GM23338 (cell line): Measurements from ENCODE around the gene FKBP9. TPM values are rescaled to one million over a fixed set of nuclear protein-coding genes. Genes with fewer than 3 reads are reported as not detected.

ENCODE experiments used
- ATAC-seq: fragments of 200-7000 bp; cut with Tn5 transposase; 3 replicates; pipeline ENCODE4 v1.9.1; 2020
- DNase-seq: peaks from one replicate; pipeline ENCODE4 v3.0.0-alpha.2; 2015; ENCODE audit warnings: low spot score
- H2AFZ ChIP-seq: fragments of 200-600 bp; sonication (generic); 2 replicates; pipeline ENCODE4 v1.8.0; 2016; ENCODE audit warnings: antibody characterized with exemption, mild to moderate bottlenecking, moderate library complexity
- H3F3A ChIP-seq: fragments of 200-600 bp; sonication (generic); replicated peaks from 2 replicates; pipeline ENCODE4 v1.8.0; 2017; ENCODE audit warnings: antibody characterized with exemption, mixed run types, low read depth
- H3K27ac ChIP-seq: fragments of 200-600 bp; sonication (generic); 2 replicates; pipeline ENCODE4 v1.6.1; 2016; ENCODE audit warnings: low read depth
- H3K27me3 ChIP-seq: fragments of 200-600 bp; sonication (generic); 2 replicates; pipeline ENCODE4 v1.8.0; 2016; ENCODE audit warnings: mild to moderate bottlenecking, mixed run types, moderate library complexity; ENCODE audit not compliant: insufficient read depth
- H3K36me3 ChIP-seq: fragments of 200-600 bp; sonication (generic); 2 replicates; pipeline ENCODE4 v1.8.0; 2016; ENCODE audit warnings: mild to moderate bottlenecking; ENCODE audit not compliant: insufficient read depth
- H3K4me1 ChIP-seq: fragments of 200-600 bp; sonication (generic); 2 replicates; pipeline ENCODE4 v1.8.0; 2016; ENCODE audit warnings: mild to moderate bottlenecking, moderate library complexity; ENCODE audit not compliant: insufficient read depth
- H3K4me2 ChIP-seq: fragments of 200-600 bp; sonication (generic); 2 replicates; pipeline ENCODE4 v1.7.1; 2017; ENCODE audit warnings: mixed run types
- H3K4me3 ChIP-seq: fragments of 200-600 bp; sonication (generic); 2 replicates; pipeline ENCODE4 v1.6.1; 2016; ENCODE audit warnings: mixed run types
- H3K79me2 ChIP-seq: fragments of 200-600 bp; sonication (generic); replicated peaks from 2 replicates; pipeline ENCODE4 v1.8.0; 2017; ENCODE audit warnings: mild to moderate bottlenecking; ENCODE audit not compliant: insufficient read depth
- H3K9me2 ChIP-seq: fragments of 200-600 bp; sonication (generic); 2 replicates; pipeline ENCODE4 v1.8.0; 2017; ENCODE audit not compliant: insufficient read depth
- H4K20me1 ChIP-seq: fragments of 200-600 bp; sonication (generic); replicated peaks from 2 replicates; pipeline ENCODE4 v1.8.0; 2017; ENCODE audit warnings: mild to moderate bottlenecking; ENCODE audit not compliant: insufficient read depth
- H3K27ac Mint-ChIP-seq: 2 replicates; pipeline ENCODE4 v1.8.0; 2020; ENCODE audit warnings: inconsistent platforms, mild to moderate bottlenecking, moderate library complexity, mixed read lengths
- H3K27me3 Mint-ChIP-seq: 3 replicates; pipeline ENCODE4 v1.8.0; 2022; ENCODE audit warnings: low read depth, mild to moderate bottlenecking, moderate library complexity, mixed read lengths, inconsistent platforms; ENCODE audit not compliant: insufficient read depth, poor library complexity
- H3K36me3 Mint-ChIP-seq: 3 replicates; pipeline ENCODE4 v1.8.0; 2021; ENCODE audit warnings: low read depth, mild to moderate bottlenecking, inconsistent platforms, moderate library complexity, mixed read lengths
- H3K4me1 Mint-ChIP-seq: 3 replicates; pipeline ENCODE4 v1.8.0; 2020; ENCODE audit warnings: mild to moderate bottlenecking, inconsistent platforms, mixed read lengths
- H3K4me3 Mint-ChIP-seq: 3 replicates; pipeline ENCODE4 v1.8.0; 2021; ENCODE audit warnings: moderate library complexity, mild to moderate bottlenecking, inconsistent platforms, mixed read lengths
- H3K9me3 Mint-ChIP-seq: 3 replicates; pipeline ENCODE4 v1.8.0; 2020; ENCODE audit warnings: moderate library complexity, mild to moderate bottlenecking, inconsistent platforms, mixed read lengths
- CREB1 ChIP-seq: fragments of 250-450 bp; sonication (Bioruptor Pico); IDR thresholded peaks from 2 replicates; pipeline ENCODE4 v1.5.0; 2020; ENCODE audit warnings: low read depth, mild to moderate bottlenecking, moderate library complexity
- EZH2phosphoT487 ChIP-seq: fragments of 200-600 bp; sonication (generic); IDR thresholded peaks from one replicate; pipeline ENCODE4 v1.8.1; 2018; ENCODE audit warnings: antibody characterized with exemption; ENCODE audit not compliant: unreplicated experiment
- NANOG ChIP-seq: IDR thresholded peaks from 2 replicates; pipeline ENCODE4 v1.6.1; 2016; ENCODE audit warnings: antibody characterized with exemption, borderline replicate concordance
- POLR2AphosphoS5 ChIP-seq: IDR thresholded peaks from 2 replicates; pipeline ENCODE4 v1.6.1; 2016; ENCODE audit warnings: antibody characterized with exemption, low read depth
- REST ChIP-seq: IDR thresholded peaks from one replicate; pipeline ENCODE4 v1.6.1; 2018; ENCODE audit warnings: antibody characterized with exemption; ENCODE audit not compliant: unreplicated experiment
- ZNF114 ChIP-seq: fragments of 250-450 bp; sonication (Bioruptor Pico); IDR thresholded peaks from 2 replicates; pipeline ENCODE4 v1.5.0; 2020; ENCODE audit warnings: mild to moderate bottlenecking, moderate library complexity
- ZNF462 ChIP-seq: fragments of 250-450 bp; sonication (Bioruptor Pico); IDR thresholded peaks from 2 replicates; pipeline ENCODE4 v1.5.0; 2020; ENCODE audit warnings: mild to moderate bottlenecking, moderate library complexity
- polyA plus RNA-seq: library from polyadenylated mRNA; unstranded; fragments of >200 nt; fragmentation: Nextera tagmentation; extraction: Ambion mirVana; gene quantifications from 2 replicates; pipeline ENCODE4 v1.2.1, GENCODE V29; 2016
- total RNA-seq: library from RNA; depleted of rRNA; stranded (reverse); fragments of >200 nt; shearing (Covaris generic); gene quantifications from 2 replicates; pipeline ENCODE4 v1.2.3, GENCODE V29; 2014

The FKBP9 gene
- total and polyA plus RNA-seq, 2 experiments from 2014 or later: 5.2 to 15.8 TPM

GRCh38 chr7:32947420-32947983 lies 9.7 kb upstream of the FKBP9 start:
- Mint-ChIP-seq H3K4me1 (no peaks in the 10 kb centered on the region), H3K9me3 (peaks cover 67% of the 10 kb centered on the region), H3K27ac (no peak overlapping the region), H3K27me3 (peaks cover 45% of the 10 kb centered on the region), H3K4me3 (no peak overlapping the region), H3K36me3 (peaks cover 23% of the 10 kb centered on the region; the same call in 2 of the 3 replicates)
- H3K4me2 ChIP-seq: no peak overlapping the region
- H2AFZ ChIP-seq: no peak overlapping the region
- H4K20me1 ChIP-seq: no peaks in the 10 kb centered on the region; the same call in 1 of the 2 replicates
- DNase-seq: no peak
- H3K4me3 ChIP-seq: no peak overlapping the region
- ATAC-seq: no peak
- TF ChIP-seq ZNF114 (CRISPR knock-in tag) (no peak), EZH2phosphoT487 (no peak), POLR2AphosphoS5 (no peak), NANOG (no peak), CREB1 (no peak), ZNF462 (CRISPR knock-in tag) (no peak), REST (no peak)
- 0 out of 2 replicates have a peak, but pooled peaks cover 2% of the 10 kb centered on the region for H3F3A ChIP-seq
- 0 out of 2 replicates have a peak, but pooled peaks cover 4% of the 10 kb centered on the region for H3K9me2 ChIP-seq
- peaks cover 61% of the 10 kb centered on the region for H3K27me3 ChIP-seq
- H3K4me1 ChIP-seq: 0 out of 2 replicates have a peak, but pooled peaks cover 3% of the 10 kb centered on the region
- no peaks in the 10 kb centered on the region for H3K79me2 ChIP-seq
- H3K27ac ChIP-seq: no peak overlapping the region
- H3K36me3 ChIP-seq: no peaks in the 10 kb centered on the region
